AG04450 (cell line): ENCODE results near the gene TOB2. TPM values are rescaled to one million over a fixed set of nuclear protein-coding genes. Genes with fewer than 3 reads are reported as not detected.
"Not testable (repeated sequence)": the region's sequence is repeated elsewhere in the genome, so short reads cannot be mapped to it uniquely, and the experiment has no call there.

Experiments used
- CTCF ChIA-PET: fragments of 300-600, 350-600 bp; formaldehyde crosslinking; extraction: SDS; loops from one replicate; lab custom pipeline; 2022; ENCODE audit warnings: antibody characterized with exemption, inconsistent platforms; lab: Charles Lee
- POLR2A ChIA-PET: fragments of 350-600 bp; formaldehyde crosslinking; extraction: SDS; loops from one replicate; lab custom pipeline; 2021; ENCODE audit warnings: antibody characterized with exemption, inconsistent platforms; lab: Yijun Ruan, JAX
- DNase-seq: peaks from one replicate; pipeline ENCODE4 v3.0.0-alpha.2; 2011; ENCODE audit warnings: low read depth, low spot score
- H3K27ac ChIP-seq: one replicate; pipeline ENCODE4 v1.5.1; 2012; ENCODE audit warnings: low read depth, low read length, control low read depth
- H3K27me3 ChIP-seq: one replicate; pipeline ENCODE4 v1.6.0; 2012; ENCODE audit warnings: low read length; ENCODE audit not compliant: control insufficient read depth, insufficient read depth
- H3K4me3 ChIP-seq: 2 replicates; pipeline ENCODE4 v1.5.1; 2011; ENCODE audit warnings: mild to moderate bottlenecking, low read depth, low read length, control low read depth
- H3K9me3 ChIP-seq: 2 replicates; pipeline ENCODE4 v1.5.1; 2012; ENCODE audit warnings: low read length; ENCODE audit not compliant: control insufficient read depth, insufficient read depth
- CTCF ChIP-seq: IDR thresholded peaks from 2 replicates; pipeline ENCODE4 v1.5.1; 2011; ENCODE audit warnings: low read depth, low read length, control low read depth, inconsistent platforms
- polyA plus RNA-seq: library from polyadenylated mRNA; depleted of rRNA; stranded (reverse); fragments of >200 nt; gene quantifications from 2 replicates; pipeline ENCODE4 v1.2.3, GENCODE V29; 2011

The TOB2 gene
- polyA plus RNA-seq, 1 experiment, result 25.9 TPM

GRCh38 chr22:41445129-41446056 is 1.2 kb downstream of the TOB2 start:
- H3K27me3 ChIP-seq, result no peaks in the 10 kb centered on the region
- no peak for TF ChIP-seq CTCF
- no peaks in the 10 kb centered on the region; the same call in 1 of the 2 replicates for H3K9me3 ChIP-seq
- POLR2A ChIA-PET, result interaction anchor here (0.6 to 2.6 kb wide), 10 partner anchors 17 to 159 kb away, joined by 3 to 24 read pairs (median 10); partner anchors contain the start of genes ACO2, PHF5A, RANGAP1 and TEF
- peak overlapping the region; percentile 47 for H3K27ac ChIP-seq
- CTCF ChIA-PET, result interaction anchor here (0.5 to 2.3 kb wide), 5 partner anchors 41 to 159 kb away, joined by 3 to 9 read pairs (median 4); no protein-coding TSS in a partner anchor
- H3K4me3 ChIP-seq, result peak overlapping the region; percentile 98
- no peak for DNase-seq

DNA sequence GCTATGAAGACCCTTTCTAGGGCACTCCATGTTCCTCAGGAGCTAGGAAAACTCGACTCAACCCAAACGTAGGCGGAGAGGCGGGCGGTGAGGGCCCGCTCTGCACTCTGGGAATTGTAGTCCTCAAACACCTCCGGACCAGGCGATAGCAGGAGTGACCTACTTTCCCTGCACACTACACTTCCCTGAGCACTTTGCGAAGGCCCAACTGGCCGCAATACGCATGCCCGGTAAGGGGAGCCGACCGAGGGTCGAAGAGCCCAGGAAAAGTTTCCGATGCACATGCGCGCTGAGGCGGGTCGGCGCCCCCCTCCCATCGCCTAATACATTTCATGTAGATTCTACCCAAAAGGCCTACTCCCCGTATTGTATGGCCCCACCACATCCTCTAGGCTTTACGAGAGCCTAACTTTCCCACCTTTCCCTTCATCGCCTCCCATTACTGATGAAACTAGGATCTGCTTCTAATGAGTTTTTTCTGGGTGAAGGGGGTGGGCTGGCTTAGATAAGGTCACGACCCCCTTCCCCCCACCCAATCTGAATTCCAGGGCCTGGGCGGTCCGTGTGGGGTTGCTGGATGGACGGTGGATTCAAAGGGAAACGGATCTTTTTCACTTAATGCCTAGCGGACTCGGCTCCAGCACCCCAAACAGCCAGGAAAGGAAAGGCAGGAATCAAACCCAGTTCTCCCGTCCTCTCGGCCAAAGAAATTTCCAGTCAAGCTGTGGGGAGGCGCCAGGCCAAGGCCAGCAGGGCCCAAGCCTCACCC is 2.1 kb downstream of the TOB2 start:
- ChIA-PET POLR2A (interaction anchor here (0.6 to 2.6 kb wide), 6 partner anchors 41 to 158 kb away, joined by 3 to 24 read pairs (median 10); partner anchors contain the start of genes RANGAP1 and TEF), CTCF (interaction anchor here (0.8 to 2.3 kb wide), 2 partner anchors 73 to 82 kb away, joined by 3 to 9 read pairs; no protein-coding TSS in a partner anchor)
- Histone ChIP-seq H3K4me3 (peak overlapping the region; percentile 98), H3K9me3 (no peaks in the 10 kb centered on the region; the same call in 1 of the 2 replicates), H3K27me3 (no peaks in the 10 kb centered on the region), H3K27ac (peak overlapping the region; percentile 75)
- peak; percentile 94 for DNase-seq
- TF ChIP-seq CTCF, result no peak

GRCh38 chr22:41442240-41442792 is 4.3 kb downstream of the TOB2 start:
- no peak for DNase-seq
- H3K9me3 ChIP-seq, result no peaks in the 10 kb centered on the region; the same call in 1 of the 2 replicates
- H3K4me3 ChIP-seq, result no peak overlapping the region
- H3K27ac ChIP-seq, result no peak overlapping the region
- POLR2A ChIA-PET, result no interaction called here
- no peaks in the 10 kb centered on the region for H3K27me3 ChIP-seq
- CTCF ChIA-PET, result interaction anchor here (0.6 to 1.5 kb wide), 5 partner anchors 28 to 109 kb away, joined by 3 to 6 read pairs (median 3); no protein-coding TSS in a partner anchor
- no peak for TF ChIP-seq CTCF

GRCh38 chr22:41440511-41440910 is 6.1 kb downstream of the TOB2 start:
- CTCF ChIA-PET, H3K9me3 ChIP-seq, H3K4me3 ChIP-seq, H3K27me3 ChIP-seq, DNase-seq, H3K27ac ChIP-seq: not testable (repeated sequence)
- POLR2A ChIA-PET, result interaction anchor here (0.6 kb wide), 2 partner anchors 19 to 54 kb away, joined by 3 to 7 read pairs; no protein-coding TSS in a partner anchor

DNA sequence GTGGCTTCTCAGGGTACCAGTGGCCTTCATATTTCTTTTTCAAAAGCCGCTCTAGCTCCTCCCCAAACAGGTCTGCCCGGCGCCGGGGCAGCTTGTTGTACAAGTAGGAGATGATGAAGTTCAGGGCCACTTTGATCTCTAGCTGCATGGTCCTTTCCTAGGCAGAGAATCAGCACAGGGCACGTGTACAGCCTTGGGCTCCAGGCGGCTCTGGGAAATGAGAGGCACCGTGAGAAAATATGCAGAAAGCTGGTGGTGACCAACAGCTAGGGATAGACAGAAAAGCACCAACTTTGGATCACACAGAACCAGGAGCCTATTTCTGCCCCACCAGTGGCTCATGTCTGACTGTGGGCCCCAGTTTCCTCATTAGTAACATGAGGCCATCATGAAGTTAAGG is 9.4 kb downstream of the TOB2 start:
- DNase-seq, result no peak
- Histone ChIP-seq H3K4me3 (no peak overlapping the region), H3K27me3 (no peaks in the 10 kb centered on the region), H3K9me3 (no peaks in the 10 kb centered on the region), H3K27ac (no peak overlapping the region)
- TF ChIP-seq CTCF, result no peak
- ChIA-PET POLR2A (no interaction called here), CTCF (interaction anchor here (1.0 to 2.5 kb wide), 2 partner anchors 33 to 80 kb away, joined by 3 to 7 read pairs; no protein-coding TSS in a partner anchor)
